ENCODE data around the gene ABCC9. TPM values are rescaled to one million over a fixed set of nuclear protein-coding genes. Genes with fewer than 3 reads are reported as not detected.

ABCC9 gene
- total RNA-seq, 4 donors from 2014 or later: 2.4 to 14.9 (median 5.9) TPM

DNA sequence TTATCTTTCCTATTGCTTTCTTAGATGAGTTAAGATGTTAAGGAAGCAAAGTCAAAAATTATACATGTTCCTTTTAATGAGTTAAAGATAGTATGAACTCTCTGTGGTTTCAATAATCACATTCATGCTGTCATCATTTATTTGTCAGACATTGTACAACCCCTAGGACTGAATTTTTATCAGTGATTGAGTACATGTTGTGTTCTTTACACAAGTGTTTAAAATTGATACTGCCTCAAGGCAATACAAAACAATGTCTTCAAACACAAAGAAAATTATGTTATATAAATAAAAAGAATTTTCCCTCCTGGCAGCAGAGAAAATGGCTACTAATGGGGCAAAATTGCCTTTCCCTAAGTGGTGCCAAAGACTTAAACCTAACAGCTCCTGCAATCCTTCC lies 132.1 kb downstream of the ABCC9 start:
- no peak for TF ChIP-seq POLR2A (IDR thresholded peaks at IDR 0.05)
- TF ChIP-seq, protein P1, sequence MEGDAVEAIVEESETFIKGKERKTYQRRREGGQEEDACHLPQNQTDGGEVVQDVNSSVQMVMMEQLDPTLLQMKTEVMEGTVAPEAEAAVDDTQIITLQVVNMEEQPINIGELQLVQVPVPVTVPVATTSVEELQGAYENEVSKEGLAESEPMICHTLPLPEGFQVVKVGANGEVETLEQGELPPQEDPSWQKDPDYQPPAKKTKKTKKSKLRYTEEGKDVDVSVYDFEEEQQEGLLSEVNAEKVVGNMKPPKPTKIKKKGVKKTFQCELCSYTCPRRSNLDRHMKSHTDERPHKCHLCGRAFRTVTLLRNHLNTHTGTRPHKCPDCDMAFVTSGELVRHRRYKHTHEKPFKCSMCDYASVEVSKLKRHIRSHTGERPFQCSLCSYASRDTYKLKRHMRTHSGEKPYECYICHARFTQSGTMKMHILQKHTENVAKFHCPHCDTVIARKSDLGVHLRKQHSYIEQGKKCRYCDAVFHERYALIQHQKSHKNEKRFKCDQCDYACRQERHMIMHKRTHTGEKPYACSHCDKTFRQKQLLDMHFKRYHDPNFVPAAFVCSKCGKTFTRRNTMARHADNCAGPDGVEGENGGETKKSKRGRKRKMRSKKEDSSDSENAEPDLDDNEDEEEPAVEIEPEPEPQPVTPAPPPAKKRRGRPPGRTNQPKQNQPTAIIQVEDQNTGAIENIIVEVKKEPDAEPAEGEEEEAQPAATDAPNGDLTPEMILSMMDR (IDR thresholded peaks at IDR 0.05): no peak
- no peaks in the 10 kb centered on the region for H3K36me3 ChIP-seq
- no peak overlapping the region for H3K27ac ChIP-seq
- H3K4me1 ChIP-seq: no peaks in the 10 kb centered on the region
- H3K4me3 ChIP-seq: no peak overlapping the region
- no peaks in the 10 kb centered on the region for H3K9me3 ChIP-seq
- no peak for DNase-seq
- H3K27me3 ChIP-seq: no peaks in the 10 kb centered on the region

DNA sequence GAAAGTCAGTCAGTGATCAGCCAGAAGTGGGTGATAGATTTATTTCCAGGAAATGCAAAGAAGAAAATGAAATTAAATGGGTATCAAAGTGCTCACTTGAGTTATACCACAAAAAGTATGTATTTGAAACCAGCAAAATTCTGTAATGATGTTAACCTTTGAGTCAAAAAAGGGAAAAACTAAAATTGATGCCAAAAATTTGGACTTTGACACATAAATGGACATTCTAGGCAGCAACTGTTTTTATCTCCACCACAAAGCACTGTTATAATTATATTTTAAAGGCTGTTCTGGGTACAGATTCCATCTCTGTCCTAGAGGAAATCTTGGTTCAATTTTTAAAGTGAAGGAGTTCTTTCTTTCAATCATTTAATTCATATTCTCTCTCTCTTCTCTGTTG lies 135.0 kb downstream of the ABCC9 start:
- H3K36me3 ChIP-seq: no peaks in the 10 kb centered on the region
- no peak overlapping the region for H3K27ac ChIP-seq
- H3K27me3 ChIP-seq: no peaks in the 10 kb centered on the region
- no peak for TF ChIP-seq POLR2A (IDR thresholded peaks at IDR 0.05)
- TF ChIP-seq, protein P1 (IDR thresholded peaks at IDR 0.05): no peak
- peaks cover 0 to 6% (median 0%) of the 10 kb centered on the region in 4 donors for H3K4me1 ChIP-seq
- H3K9me3 ChIP-seq: no peaks in the 10 kb centered on the region
- H3K4me3 ChIP-seq: no peak overlapping the region
- DNase-seq: no peak

DNA sequence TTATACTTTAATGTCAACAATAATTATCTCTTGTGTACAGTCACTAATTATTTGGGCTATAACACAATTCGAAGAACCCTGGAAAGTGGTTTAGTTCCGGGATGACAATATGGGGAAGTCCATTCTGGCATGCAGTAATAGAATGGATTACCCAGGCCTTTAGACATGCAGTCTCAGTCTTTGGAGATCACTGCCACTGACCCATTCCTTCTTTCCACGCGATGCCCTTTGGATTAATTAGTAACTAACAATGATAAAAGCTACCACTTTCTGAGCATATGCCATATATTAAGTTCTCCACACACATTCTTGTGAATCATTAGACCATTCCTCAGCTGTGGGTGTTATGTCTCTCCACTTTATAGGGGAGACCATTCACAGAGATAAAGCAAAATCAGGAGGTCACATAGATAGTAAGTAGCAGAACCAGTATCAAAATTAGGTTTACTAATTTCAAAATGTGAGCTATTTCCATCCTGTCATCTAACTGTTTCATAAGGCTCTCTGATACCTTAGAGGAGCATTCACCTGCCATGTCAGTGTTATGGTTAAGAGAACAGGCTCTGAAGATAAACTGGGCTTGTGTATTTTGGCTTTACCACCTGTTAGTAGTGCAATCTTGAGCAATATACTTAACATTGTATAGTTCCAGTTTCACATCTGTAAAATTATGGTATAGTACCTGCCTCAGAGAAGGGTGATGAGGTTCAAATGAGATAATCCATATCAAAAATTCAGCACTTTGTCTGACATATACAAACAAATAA lies 139.5 kb downstream of the ABCC9 start:
- peak overlapping the region in 1 of 4 donors; percentile 32 for H3K27ac ChIP-seq
- DNase-seq: no peak
- no peaks in the 10 kb centered on the region for H3K9me3 ChIP-seq
- peaks cover 0 to 12% (median 0%) of the 10 kb centered on the region in 4 donors for H3K4me1 ChIP-seq
- H3K4me3 ChIP-seq: no peak overlapping the region
- no peak for TF ChIP-seq POLR2A (IDR thresholded peaks at IDR 0.05)
- TF ChIP-seq, protein P1 (IDR thresholded peaks at IDR 0.05): no peak
- no peaks in the 10 kb centered on the region for H3K36me3 ChIP-seq
- no peaks in the 10 kb centered on the region for H3K27me3 ChIP-seq

DNA sequence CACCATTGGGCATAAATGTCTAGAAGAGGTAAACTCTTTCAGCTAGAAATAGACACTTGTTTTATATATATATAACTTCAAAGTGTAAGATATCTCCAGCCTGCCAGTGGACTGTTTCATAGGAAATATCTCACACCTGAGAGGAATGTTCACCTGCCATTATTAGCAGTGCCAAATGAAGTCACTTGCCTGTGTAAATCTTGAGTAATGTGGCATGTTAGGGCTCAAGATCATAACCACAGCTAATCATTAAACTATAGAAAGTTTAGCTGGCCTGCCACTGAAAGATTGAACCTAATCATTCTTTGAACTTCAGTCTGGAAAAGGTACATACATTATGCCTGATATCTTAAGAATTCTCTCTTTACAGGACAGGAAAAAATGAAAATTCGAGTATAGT lies 141.2 kb downstream of the ABCC9 start:
- H3K4me1 ChIP-seq: peaks cover 0 to 12% (median 0%) of the 10 kb centered on the region in 4 donors
- no peak for DNase-seq
- no peak overlapping the region for H3K4me3 ChIP-seq
- H3K27ac ChIP-seq: no peak overlapping the region
- H3K36me3 ChIP-seq: no peaks in the 10 kb centered on the region
- H3K9me3 ChIP-seq: no peaks in the 10 kb centered on the region
- no peak for TF ChIP-seq POLR2A (IDR thresholded peaks at IDR 0.05)
- TF ChIP-seq, protein P1 (IDR thresholded peaks at IDR 0.05): no peak
- H3K27me3 ChIP-seq: no peaks in the 10 kb centered on the region

DNA sequence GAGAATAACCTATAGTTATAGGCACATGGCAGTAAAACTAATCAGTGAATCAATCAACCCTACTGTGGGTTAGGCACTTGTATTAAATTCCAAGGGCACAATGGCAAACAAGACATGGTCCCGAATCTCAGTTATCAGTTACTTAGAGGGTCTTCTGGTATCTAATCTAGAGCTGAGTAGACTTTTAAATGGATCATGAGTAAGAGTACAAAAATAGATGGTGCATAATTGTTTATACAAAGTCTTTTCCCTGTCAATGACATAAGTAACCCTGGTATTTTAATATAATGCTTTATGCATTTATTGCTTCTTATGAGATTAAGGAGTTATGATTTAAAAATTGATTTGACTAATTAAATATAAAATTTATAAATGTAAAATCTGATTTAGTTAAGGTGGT lies 143.7 kb downstream of the ABCC9 start:
- Histone ChIP-seq H3K27me3 (no peaks in the 10 kb centered on the region), H3K4me3 (no peak overlapping the region), H3K36me3 (no peaks in the 10 kb centered on the region), H3K4me1 (peaks cover 0 to 12% (median 0%) of the 10 kb centered on the region in 4 donors), H3K27ac (no peak overlapping the region), H3K9me3 (no peaks in the 10 kb centered on the region)
- no peak for DNase-seq
- TF ChIP-seq POLR2A (IDR thresholded peaks at IDR 0.05): no peak
- TF ChIP-seq, protein P1 (IDR thresholded peaks at IDR 0.05): no peak

Data from Peyer's patch (tissue), 4 donors.